Kidney epithelial cell (primary cell): ENCODE results near the gene PPP6R3. TPM values are rescaled to one million over a fixed set of nuclear protein-coding genes. Genes with fewer than 3 reads are reported as not detected.

Experiments used
- DNase-seq: peaks from one replicate; pipeline ENCODE4 v3.0.0-alpha.2; 2010; ENCODE audit warnings: low read depth
- H3K27me3 ChIP-seq: 2 replicates; pipeline ENCODE4 v1.6.0; 2011; ENCODE audit warnings: low read length; ENCODE audit not compliant: control insufficient read depth, insufficient read depth
- H3K36me3 ChIP-seq: 2 replicates; pipeline ENCODE4 v1.5.1; 2011; ENCODE audit warnings: low read length; ENCODE audit not compliant: control insufficient read depth, insufficient read depth
- H3K4me3 ChIP-seq: 2 replicates; pipeline ENCODE4 v1.5.1; 2011; ENCODE audit warnings: low read depth, mild to moderate bottlenecking, control low read depth, low read length
- CTCF ChIP-seq: IDR thresholded peaks from 2 replicates; pipeline ENCODE4 v1.5.1; 2011; ENCODE audit warnings: mild to moderate bottlenecking, moderate library complexity, low read length, control low read depth, inconsistent platforms; ENCODE audit not compliant: insufficient read depth, poor library complexity, severe bottlenecking
- total RNA-seq: library from RNA; depleted of rRNA; stranded (reverse); fragments of >200 nt; gene quantifications from 2 replicates; pipeline ENCODE4 v1.2.3, GENCODE V29; 2015

Gene PPP6R3
- total RNA-seq, 1 donor from 2014 or later, result 71.7 TPM

- TF ChIP-seq CTCF, result no peak
- H3K36me3 ChIP-seq, result peaks cover 2% of the 10 kb centered on the region
- no peak overlapping the region for H3K4me3 ChIP-seq
- H3K27me3 ChIP-seq, result no peaks in the 10 kb centered on the region
- DNase-seq, result no peak
Measured at GRCh38 chr11:68436985-68437926, 23.3 kb upstream of the PPP6R3 start.

GRCh38 chr11:68437927-68438657 lies 22.5 kb upstream of the PPP6R3 start:
- Histone ChIP-seq H3K27me3 (no peaks in the 10 kb centered on the region), H3K36me3 (peaks cover 2% of the 10 kb centered on the region), H3K4me3 (no peak overlapping the region)
- no peak for TF ChIP-seq CTCF
- no peak for DNase-seq

DNA sequence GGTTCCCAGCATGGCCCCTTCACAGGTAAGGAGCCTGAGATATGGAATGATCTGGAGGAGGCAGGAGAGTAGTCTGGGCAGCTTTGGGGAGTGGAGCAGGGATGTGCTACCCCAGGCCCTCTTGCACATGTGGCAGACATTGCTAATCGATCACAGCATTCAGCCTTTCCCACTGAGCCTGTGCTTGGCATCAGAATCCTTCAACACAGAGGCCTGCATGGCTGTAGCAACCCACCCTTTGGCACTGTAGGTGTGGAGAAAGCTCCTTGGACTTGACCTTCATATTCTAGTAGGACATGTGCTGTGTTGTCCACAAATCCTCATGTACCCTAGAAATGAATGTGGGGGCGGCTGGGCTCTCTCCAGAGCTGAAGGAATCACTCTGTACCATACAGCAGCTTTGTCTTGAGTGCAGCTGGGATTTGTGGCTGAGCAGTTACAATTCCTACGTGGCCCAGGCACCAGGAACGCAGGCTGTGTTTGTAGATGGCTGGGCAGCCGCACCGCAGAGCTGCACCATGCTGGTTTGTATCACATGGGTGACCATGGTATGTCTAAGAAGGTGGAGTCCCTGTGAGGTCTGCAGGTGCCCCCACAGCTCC lies 21.8 kb upstream of the PPP6R3 start:
- DNase-seq, result no peak
- Histone ChIP-seq H3K27me3 (no peaks in the 10 kb centered on the region), H3K36me3 (peaks cover 2% of the 10 kb centered on the region), H3K4me3 (no peak overlapping the region)
- TF ChIP-seq CTCF, result no peak

DNA sequence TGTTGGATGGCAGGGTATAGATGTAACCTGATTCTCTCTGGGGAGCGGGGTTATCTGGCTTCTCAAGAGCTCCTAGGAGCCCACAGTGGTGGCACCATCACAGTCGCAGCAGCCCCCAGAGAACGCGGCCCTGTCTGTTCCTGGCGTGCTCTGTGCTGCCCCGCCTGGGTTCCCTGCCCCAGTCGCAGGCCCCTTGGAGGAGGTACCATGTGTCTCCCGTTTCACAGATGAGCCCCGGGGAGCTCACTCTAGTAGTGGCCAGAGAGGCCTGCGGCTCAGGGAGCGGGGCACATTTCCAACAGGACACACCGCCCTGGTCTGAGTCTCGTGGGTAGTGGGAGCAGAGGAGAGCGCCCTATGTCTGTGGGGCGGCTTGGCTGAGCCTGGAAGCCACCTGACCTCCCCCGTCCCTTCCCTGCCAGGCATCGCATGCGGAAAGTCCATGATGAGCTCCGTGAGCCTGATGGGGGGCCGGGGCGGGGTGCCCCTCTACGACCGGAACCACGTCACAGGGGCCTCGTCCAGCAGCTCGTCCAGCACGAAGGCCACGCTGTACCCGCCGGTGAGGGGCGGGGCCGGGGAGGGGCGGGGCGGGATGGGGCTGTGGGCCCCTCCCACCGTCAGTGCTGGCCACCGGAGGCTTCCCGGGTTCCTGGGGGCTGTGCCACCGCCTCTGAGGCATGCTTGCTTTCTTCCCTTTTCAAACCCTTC lies 21.0 kb upstream of the PPP6R3 start:
- H3K27me3 ChIP-seq, result no peaks in the 10 kb centered on the region
- H3K4me3 ChIP-seq, result no peak overlapping the region
- peaks cover 2% of the 10 kb centered on the region for H3K36me3 ChIP-seq
- TF ChIP-seq CTCF, result no peak
- DNase-seq, result no peak

DNA sequence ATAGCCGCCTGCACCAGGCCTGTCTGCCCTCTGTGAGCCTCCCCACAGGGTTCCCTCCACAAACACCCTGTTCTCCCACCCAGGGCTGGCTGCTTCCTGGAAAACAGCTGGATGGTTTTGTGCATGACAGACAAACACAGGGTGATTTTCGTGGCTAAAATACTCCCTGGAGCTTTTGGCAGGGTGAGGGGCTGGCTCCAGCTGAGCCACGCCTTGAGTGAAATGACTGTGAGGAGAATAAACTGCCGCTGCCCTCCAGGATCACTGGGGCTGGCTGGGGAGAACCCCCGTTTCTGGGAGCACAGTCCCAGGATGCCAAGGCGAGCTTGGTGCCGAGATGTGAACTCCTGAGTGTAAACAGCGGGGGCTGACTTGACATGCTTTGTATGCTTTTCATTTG lies 20.3 kb upstream of the PPP6R3 start:
- peaks cover 2% of the 10 kb centered on the region for H3K36me3 ChIP-seq
- no peak overlapping the region for H3K4me3 ChIP-seq
- no peak for DNase-seq
- TF ChIP-seq CTCF, result no peak
- H3K27me3 ChIP-seq, result no peaks in the 10 kb centered on the region
